ENCODE measurements around the gene C19orf12. TPM values are rescaled to one million over a fixed set of nuclear protein-coding genes. Genes with fewer than 3 reads are reported as not detected.

C19orf12 gene
- total and polyA plus RNA-seq, 2 of the 4 experiments (the other 2 are of a cell fraction) = 16.3 to 24.0 TPM

- 0 out of 2 replicates have a peak, but pooled peaks cover 1% of the 10 kb centered on the region for H3K36me3 ChIP-seq (ENCODE audit: control insufficient read depth, insufficient read depth, low read length)
- H3K79me1 ChIP-seq (ENCODE audit: low read depth in 1 of 2, low read length in 2 of 2) = no peaks in the 10 kb centered on the region
- WGBS, 2 experiments (ENCODE audit: extremely low coverage in 2 of 2, insufficient read length in 1 of 2) = 83% methylated on average over 1 of the region's 10 CpGs; no CpG with 5 or more reads in 1 of the 2 experiments
- ATAC-seq (ENCODE audit: low read depth) = no peak
- 0 out of 2 replicates have a peak, but pooled peaks cover 3% of the 10 kb centered on the region for H3K9me1 ChIP-seq (ENCODE audit: insufficient read depth, low read length)
- no peak overlapping the region for H4K8ac ChIP-seq (ENCODE audit: low read depth in 2 of 2, low read length in 2 of 2)
- H4K20me1 ChIP-seq (ENCODE audit: insufficient read depth, low read length) = no peaks in the 10 kb centered on the region
- no peaks in the 10 kb centered on the region for H3K9me3 ChIP-seq (ENCODE audit: control insufficient read depth, insufficient read depth, low read length)
- ChIA-PET CTCF (no interaction called here), POLR2A (ENCODE audit: unreplicated experiment) (no interaction called here)
- no peak overlapping the region for H2AK9ac ChIP-seq (replicated peaks; ENCODE audit: low read depth, low read length, poor library complexity)
- H3K18ac ChIP-seq (ENCODE audit: low read depth, low read length) = no peak overlapping the region
- BruUV-seq (replicated peaks) = no TSS peak
- no peak overlapping the region for H2BK120ac ChIP-seq (ENCODE audit: low read depth, low read length)
- H2BK20ac ChIP-seq (ENCODE audit: low read depth, low read length) = no peak overlapping the region
- H3K4me1 ChIP-seq (ENCODE audit: control insufficient read depth, insufficient read depth, low read length) = peaks cover 7% of the 10 kb centered on the region
- no peak for DNase-seq
- H2BK5ac ChIP-seq (ENCODE audit: low read depth, low read length, poor library complexity, severe bottlenecking) = no peak overlapping the region
- H4K5ac ChIP-seq (ENCODE audit: low read depth, low read length) = no peak overlapping the region
- peak overlapping the region; percentile 5; the same call in 1 of the 2 replicates for H3K14ac ChIP-seq (replicated peaks; ENCODE audit: low read depth, low read length)
- intact Hi-C loops (cut with micrococcal nuclease) (no loop called here), dilution Hi-C loops (cut with HindIII; ENCODE audit: low sequenced_read_pairs, unreplicated experiment) (no loop called here), in situ Hi-C loops (cut with MboI; ENCODE audit: low sequenced_read_pairs) (no loop called here)
- H3K27me3 ChIP-seq (ENCODE audit: control insufficient read depth, insufficient read depth, low read length) = no peaks in the 10 kb centered on the region
- no peak overlapping the region for H2BK15ac ChIP-seq (ENCODE audit: low read depth, low read length)
- H3K23ac ChIP-seq (ENCODE audit: low read depth, low read length) = no peak overlapping the region
- H3K4ac ChIP-seq (ENCODE audit: low read depth, low read length) = no peak overlapping the region
- TF ChIP-seq SMC3 (IDR thresholded peaks at IDR 0.05; ENCODE audit: low read depth, low read length) (no peak), FOS (IDR thresholded peaks at IDR 0.05; ENCODE audit: low read depth, low read length) (no peak), MAFK (IDR thresholded peaks at IDR 0.05; ENCODE audit: low read depth, low read length) (no peak), CTCF (conservative IDR thresholded peaks at IDR 0.05; ENCODE audit: low read depth, low read length) (no peak), CEBPB (IDR thresholded peaks at IDR 0.05; ENCODE audit: low read depth, low read length) (no peak)
- H2AK5ac ChIP-seq (ENCODE audit: low read depth, low read length) = no peak overlapping the region
- H3K4me2 ChIP-seq (ENCODE audit: low read depth, low read length) = no peak overlapping the region
- no peak overlapping the region for H3K56ac ChIP-seq (ENCODE audit: extremely low read depth, insufficient read depth, low read length)
- H3K9ac ChIP-seq (ENCODE audit: low read depth, low read length) = no peak overlapping the region
- no peak overlapping the region for H4K91ac ChIP-seq (ENCODE audit: insufficient read depth, low read depth, low read length)
- no peak overlapping the region for H2AFZ ChIP-seq (replicated peaks; ENCODE audit: low read length, poor library complexity)
- H3K4me3 ChIP-seq (ENCODE audit: insufficient read depth, low read depth, low read length) = no peak overlapping the region
- no peak overlapping the region for H3K27ac ChIP-seq (ENCODE audit: insufficient read depth, low read length)
Measured at GRCh38 chr19:29683009-29683408, 32.1 kb downstream of the C19orf12 start.
